Measurements from ENCODE around the gene SETD4.

GRCh38 chr21:36004441-36004840 lies 55.9 kb downstream of the SETD4 start:
- TF ChIP-seq CTCF (IDR thresholded peaks at IDR 0.05) = no peak
- no peak for TF ChIP-seq POLR2A (IDR thresholded peaks at IDR 0.05)

Data from right lobe of liver (tissue), 4 donors.